RWPE1 (cell line): ENCODE results near the gene MYO10.
"Not testable (repeated sequence)": the region's sequence is repeated elsewhere in the genome, so short reads cannot be mapped to it uniquely, and the experiment has no call there.

Experiments used
- CTCF ChIA-PET: fragments of 350-600 bp; sonication (Branson Sonifier 250); formaldehyde crosslinking; extraction: SDS; loops from one replicate; lab custom pipeline; 2021; lab: Yijun Ruan, JAX
- POLR2A ChIA-PET: fragments of 400-600 bp; formaldehyde crosslinking; extraction: SDS; loops from one replicate; lab custom pipeline; 2020; ENCODE audit warnings: antibody characterized with exemption; ENCODE audit not compliant: low non-redundant PET; lab: Yijun Ruan, JAX
- DNase-seq: peaks from one replicate; pipeline ENCODE4 v3.0.0; 2012; ENCODE audit warnings: low spot score
- H3K27ac ChIP-seq: fragments of 450-650 bp; 2 replicates; pipeline ENCODE4 v1.5.1; 2017
- TF ChIP-seq, protein P1 (sequence below): fragments of 450-650 bp; conservative IDR thresholded peaks from 2 replicates; pipeline ENCODE4 v1.5.1; 2017; ENCODE audit warnings: low read depth, mild to moderate bottlenecking

Gene MYO10

DNA sequence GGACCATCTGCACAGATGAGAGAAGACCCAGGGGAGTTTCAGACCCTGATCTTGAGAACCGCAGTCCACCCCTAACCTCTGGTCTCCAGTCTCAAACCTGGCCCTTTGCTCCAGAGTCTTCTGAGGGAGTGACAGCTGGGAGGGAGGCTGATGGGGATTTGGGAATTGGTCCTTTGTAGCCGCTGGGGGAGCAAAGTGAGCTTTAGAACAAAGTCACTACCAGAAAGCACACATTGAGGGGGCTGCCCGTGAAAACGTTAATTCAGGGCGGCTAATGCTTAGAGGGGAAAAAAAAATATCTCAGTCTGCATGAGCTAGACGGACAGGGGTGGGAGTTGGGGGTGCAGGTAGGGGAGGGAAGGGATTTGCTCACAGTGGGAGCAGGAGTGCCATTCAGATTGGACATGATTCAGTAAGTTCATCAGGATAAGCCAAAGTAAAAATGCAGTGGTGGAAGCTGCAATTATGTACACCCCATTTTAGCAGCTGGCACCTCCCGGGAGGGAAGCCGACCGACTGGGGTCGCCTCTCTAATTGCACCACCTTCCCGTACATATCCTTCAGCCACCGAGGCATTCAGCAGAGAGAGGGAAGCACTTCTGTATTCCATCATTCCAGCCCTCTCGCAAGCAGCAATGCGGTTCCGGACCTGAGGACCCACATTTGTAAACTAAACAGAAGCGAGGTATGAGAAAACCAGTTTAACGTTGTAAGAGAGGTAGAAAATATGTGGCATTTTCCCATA, 195.8 kb downstream of the MYO10 start:
- peak overlapping the region; percentile 4; the same call in 1 of the 2 replicates for H3K27ac ChIP-seq
- TF ChIP-seq, protein P1, sequence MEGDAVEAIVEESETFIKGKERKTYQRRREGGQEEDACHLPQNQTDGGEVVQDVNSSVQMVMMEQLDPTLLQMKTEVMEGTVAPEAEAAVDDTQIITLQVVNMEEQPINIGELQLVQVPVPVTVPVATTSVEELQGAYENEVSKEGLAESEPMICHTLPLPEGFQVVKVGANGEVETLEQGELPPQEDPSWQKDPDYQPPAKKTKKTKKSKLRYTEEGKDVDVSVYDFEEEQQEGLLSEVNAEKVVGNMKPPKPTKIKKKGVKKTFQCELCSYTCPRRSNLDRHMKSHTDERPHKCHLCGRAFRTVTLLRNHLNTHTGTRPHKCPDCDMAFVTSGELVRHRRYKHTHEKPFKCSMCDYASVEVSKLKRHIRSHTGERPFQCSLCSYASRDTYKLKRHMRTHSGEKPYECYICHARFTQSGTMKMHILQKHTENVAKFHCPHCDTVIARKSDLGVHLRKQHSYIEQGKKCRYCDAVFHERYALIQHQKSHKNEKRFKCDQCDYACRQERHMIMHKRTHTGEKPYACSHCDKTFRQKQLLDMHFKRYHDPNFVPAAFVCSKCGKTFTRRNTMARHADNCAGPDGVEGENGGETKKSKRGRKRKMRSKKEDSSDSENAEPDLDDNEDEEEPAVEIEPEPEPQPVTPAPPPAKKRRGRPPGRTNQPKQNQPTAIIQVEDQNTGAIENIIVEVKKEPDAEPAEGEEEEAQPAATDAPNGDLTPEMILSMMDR, result no peak
- DNase-seq, result no peak
- ChIA-PET POLR2A (no interaction called here), CTCF (no interaction called here)

GRCh38 chr5:16738393-16738792, 197.7 kb downstream of the MYO10 start:
- CTCF ChIA-PET, POLR2A ChIA-PET: not testable (repeated sequence)

DNA sequence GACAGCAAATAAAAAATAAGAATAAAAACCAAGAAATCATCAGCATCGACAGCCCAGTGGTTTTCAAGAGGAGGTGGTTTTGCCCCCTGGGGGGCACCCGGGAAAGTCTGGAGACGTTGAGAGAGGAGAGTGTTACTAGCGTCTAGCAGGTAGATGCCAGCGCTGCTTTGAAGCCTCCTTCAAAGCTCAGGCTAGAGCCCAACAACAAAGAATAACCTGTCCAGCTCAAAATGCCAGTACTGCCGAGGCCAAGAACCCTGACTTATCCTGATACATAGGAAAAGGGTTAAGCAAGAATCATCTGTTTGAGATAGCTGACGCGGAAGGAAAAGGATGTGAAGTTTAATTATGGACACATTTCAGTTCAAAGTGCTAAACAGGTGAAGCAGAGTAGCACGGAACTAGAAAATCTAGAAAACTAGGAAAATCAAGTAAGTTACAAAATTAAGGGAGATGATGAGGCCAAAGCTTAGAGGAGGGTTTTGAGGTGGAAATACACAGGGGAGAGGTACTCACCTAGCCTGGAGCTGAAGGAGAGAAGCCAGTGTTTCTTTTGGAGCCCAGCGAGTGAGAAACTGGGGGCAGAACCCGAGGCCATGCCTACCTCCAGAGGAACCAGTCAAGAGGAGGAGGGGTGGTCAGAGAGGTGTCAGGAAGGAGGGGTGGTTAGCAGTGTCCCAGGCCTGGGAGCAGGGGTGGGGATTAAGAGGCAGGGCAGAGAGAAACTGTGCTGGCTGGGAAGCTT, 198.3 kb downstream of the MYO10 start:
- TF ChIP-seq, protein P1, result no peak
- DNase-seq, result no peak
- ChIA-PET CTCF (no interaction called here), POLR2A (no interaction called here)
- no peak overlapping the region for H3K27ac ChIP-seq

More at GRCh38 chr5:16738393-16738792, 197.7 kb downstream of the MYO10 start:
- DNase-seq, H3K27ac ChIP-seq: not testable (repeated sequence)

DNA sequence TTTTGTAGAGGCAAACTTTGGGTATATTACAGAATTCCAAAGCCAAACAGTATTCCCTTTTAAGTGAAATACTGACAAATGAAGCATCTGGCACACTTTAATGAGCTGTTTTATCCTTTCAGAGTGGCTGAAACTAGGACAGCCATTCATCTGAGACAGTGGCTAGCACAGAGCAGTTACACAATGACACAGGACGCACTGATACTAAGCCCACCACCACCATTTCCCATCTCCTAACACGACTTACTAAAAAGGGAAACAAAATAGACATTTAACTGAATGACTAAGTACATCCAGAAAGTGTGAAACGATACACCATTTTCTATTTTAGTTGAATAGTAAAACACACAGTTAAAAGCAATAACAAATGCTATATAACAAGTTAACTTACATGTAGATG, 198.9 kb downstream of the MYO10 start:
- ChIA-PET POLR2A (no interaction called here), CTCF (no interaction called here)
- TF ChIP-seq, protein P1, result no peak
- DNase-seq, result no peak
- no peak overlapping the region for H3K27ac ChIP-seq

DNA sequence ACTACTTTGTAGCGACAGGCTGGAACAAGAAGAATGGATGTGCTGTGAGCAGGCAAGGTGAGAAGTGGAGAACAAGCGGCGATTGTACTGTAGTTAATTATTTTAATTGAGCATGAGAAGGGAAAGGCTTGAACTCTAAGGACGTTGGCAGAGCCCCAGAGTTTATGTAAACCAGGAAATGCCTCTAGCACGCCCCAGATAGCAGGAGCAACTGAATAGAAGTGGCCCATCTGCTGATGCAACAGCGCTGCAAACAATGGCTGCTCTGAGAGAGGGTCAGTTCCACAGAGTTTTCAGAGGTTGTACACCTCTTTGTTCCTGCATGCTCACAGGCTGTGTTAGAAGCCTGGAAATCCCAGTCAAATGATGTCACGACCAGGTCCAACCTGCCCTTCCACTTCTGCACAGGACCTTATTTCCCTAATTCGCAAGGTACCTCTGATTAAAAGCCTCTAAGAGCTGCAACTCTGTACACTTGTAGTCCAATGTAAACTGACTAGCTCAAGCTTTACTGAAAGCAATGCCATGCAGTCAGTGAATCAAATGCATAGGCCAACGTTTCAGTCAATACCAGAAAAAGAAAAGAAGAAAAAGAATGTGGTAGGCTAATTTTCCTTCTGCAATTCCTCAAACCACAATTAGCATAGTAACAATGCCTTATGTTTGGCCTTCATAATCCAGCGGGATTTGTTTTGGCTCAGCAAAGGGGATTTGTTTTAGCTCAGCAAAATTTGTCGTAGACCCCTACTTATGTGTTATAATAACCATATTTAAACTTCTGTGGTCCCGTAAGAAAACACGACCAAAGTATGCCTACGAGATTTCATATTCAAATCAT, 199.7 kb downstream of the MYO10 start:
- peak; percentile 62 for DNase-seq
- ChIA-PET CTCF (no interaction called here), POLR2A (no interaction called here)
- peak overlapping the region; percentile 45 for H3K27ac ChIP-seq
- TF ChIP-seq, protein P1, result no peak

- DNase-seq, result no peak
- H3K27ac ChIP-seq, result no peak overlapping the region
- ChIA-PET POLR2A (no interaction called here), CTCF (no interaction called here)
- TF ChIP-seq, protein P1, result no peak
Observed at GRCh38 chr5:16735101-16736060, 200.7 kb downstream of the MYO10 start.
